HepG2 (cell line): ENCODE results near the gene MRPL58. TPM values are rescaled to one million over a fixed set of nuclear protein-coding genes. Genes with fewer than 3 reads are reported as not detected.

Source experiments
- ATAC-seq: fragments of 200-7000 bp; cut with Tn5 transposase; 3 replicates; pipeline ENCODE4 v1.9.1; 2020; ENCODE audit warnings: mild to moderate bottlenecking, moderate library complexity
- BruUV-seq: library from RNA; stranded (reverse); fragments of 400-500 nt; replicated peaks from 2 replicates; lab custom pipeline; 2021; lab: Mats Ljungman, UMichigan
- CTCF ChIA-PET: fragments of 300-600 bp; formaldehyde crosslinking; extraction: SDS; loops from one replicate; lab custom pipeline; 2021; ENCODE audit warnings: low total read pairs, inconsistent platforms, low intra/inter-chr PET ratio; lab: Yijun Ruan, JAX
- POLR2A ChIA-PET: fragments of 350-600 bp; sonication (Branson Sonifier 250); formaldehyde crosslinking; loops from one replicate; lab custom pipeline; 2020; ENCODE audit warnings: antibody characterized with exemption, inconsistent platforms; lab: Yijun Ruan, JAX
- DNase-seq: peaks from one replicate; pipeline ENCODE4 v3.0.0-alpha.2; 2015; ENCODE audit warnings: low spot score
- FAIRE-seq: peaks from 3 replicates; lab custom pipeline; 2011; peaks lifted over from hg19 to GRCh38; lab: Jason Lieb, UNC
- H2AFZ ChIP-seq: one replicate; pipeline ENCODE4 v1.6.1; 2011; ENCODE audit warnings: low read length, inconsistent platforms
- H3K27ac ChIP-seq: fragments of 300-600 bp; 3 replicates; pipeline ENCODE4 v1.8.0; 2011; ENCODE audit warnings: mixed run types, mild to moderate bottlenecking, mixed read lengths, low read length, inconsistent platforms; ENCODE audit not compliant: insufficient read depth; ENCODE audit errors: extremely low read length
- H3K27me3 ChIP-seq, 2 experiments: fragments of 200-600 bp in 1 of 2; 2 replicates in 1 of 2; 3 replicates in 1 of 2; pipeline versions ENCODE4 v1.6.0 to v1.8.0; 2011; ENCODE audit warnings: low read length in 2 of 2, mild to moderate bottlenecking in 2 of 2, moderate library complexity in 2 of 2, inconsistent platforms in 1 of 2; ENCODE audit not compliant: insufficient read depth in 2 of 2, control insufficient read depth in 1 of 2
- H3K36me3 ChIP-seq, 2 experiments: fragments of 200-600 bp in 1 of 2; replicated peaks in 1 of 2; 2 replicates in 1 of 2; 3 replicates in 1 of 2; pipeline versions ENCODE4 v1.5.1 to v1.8.0; 2011; ENCODE audit warnings: low read length in 2 of 2, inconsistent platforms in 1 of 2; ENCODE audit not compliant: insufficient read depth in 2 of 2, control insufficient read depth in 1 of 2
- H3K4me1 ChIP-seq: 2 replicates; pipeline ENCODE4 v1.5.1; 2012; ENCODE audit warnings: low read length, inconsistent platforms; ENCODE audit not compliant: insufficient read depth
- H3K4me2 ChIP-seq: 2 replicates; pipeline ENCODE4 v1.6.0; 2011; ENCODE audit warnings: low read depth, low read length, inconsistent platforms
- H3K4me3 ChIP-seq, 3 experiments: fragments of 200-600 bp in 1 of 3; sonication (generic), shearing (Covaris generic) in 1 of 3; replicated peaks in 1 of 3; 2 replicates each; pipeline ENCODE4 v1.5.1; 2011 to 2016; ENCODE audit warnings: low read length in 3 of 3, inconsistent platforms in 2 of 3, low read depth in 2 of 3, mild to moderate bottlenecking in 2 of 3, control low read depth in 1 of 3, mixed read lengths in 1 of 3; ENCODE audit not compliant: insufficient read depth in 1 of 3
- H3K79me2 ChIP-seq: one replicate; pipeline ENCODE4 v1.6.1; 2011; ENCODE audit warnings: low read length, inconsistent platforms; ENCODE audit not compliant: insufficient read depth
- H3K9ac ChIP-seq: 2 replicates; pipeline ENCODE4 v1.6.0; 2011; ENCODE audit warnings: mild to moderate bottlenecking, low read depth, low read length, inconsistent platforms; ENCODE audit not compliant: insufficient read depth
- H3K9me3 ChIP-seq: 2 replicates; pipeline ENCODE4 v1.5.1; 2012; ENCODE audit warnings: mild to moderate bottlenecking, low read length
- H4K20me1 ChIP-seq: 2 replicates; pipeline ENCODE4 v1.6.0; 2011; ENCODE audit warnings: inconsistent platforms, mild to moderate bottlenecking, low read length, moderate library complexity; ENCODE audit not compliant: insufficient read depth
- DNMT1 ChIP-seq: sonication (generic); formaldehyde crosslinking; IDR thresholded peaks from 2 replicates; pipeline ENCODE4 v1.5.1; 2020; ENCODE audit warnings: mild to moderate bottlenecking, missing genetic modification reagents
- GABPB1 ChIP-seq: IDR thresholded peaks from 2 replicates; pipeline ENCODE4 v1.6.1; 2016; ENCODE audit warnings: mild to moderate bottlenecking, missing genetic modification reagents, moderate library complexity, missing compliant biosample characterization
- IKZF5 ChIP-seq: IDR thresholded peaks from 2 replicates; pipeline ENCODE4 v1.6.1; 2018; ENCODE audit warnings: missing genetic modification reagents, mild to moderate bottlenecking, missing compliant biosample characterization
- NONO ChIP-seq, 2 experiments: fragments of 450-650 bp in 1 of 2; sonication (generic) in 1 of 2; formaldehyde crosslinking in 1 of 2; IDR thresholded peaks in 1 of 2; conservative IDR thresholded peaks in 1 of 2; 2 replicates each; pipeline versions ENCODE4 v1.6.1 to v1.8.0; 2017 to 2022; ENCODE audit warnings: mild to moderate bottlenecking in 1 of 2, missing genetic modification reagents in 1 of 2, moderate library complexity in 1 of 2
- NR1H2 ChIP-seq: sonication (generic); formaldehyde crosslinking; IDR thresholded peaks from 2 replicates; pipeline ENCODE4 v1.8.1; 2022; ENCODE audit warnings: low read depth, missing genetic modification reagents, borderline replicate concordance
- ZFP62 ChIP-seq: sonication (generic); formaldehyde crosslinking; IDR thresholded peaks from 2 replicates; pipeline ENCODE4 v1.4.0; 2020; ENCODE audit warnings: missing genetic modification reagents
- ZMAT3 ChIP-seq: sonication (generic); formaldehyde crosslinking; conservative IDR thresholded peaks from 2 replicates; pipeline ENCODE4 v1.7.0; 2021; ENCODE audit warnings: missing genetic modification reagents
- ZNF550 ChIP-seq: sonication (generic); formaldehyde crosslinking; IDR thresholded peaks from 2 replicates; pipeline ENCODE4 v1.4.0; 2020; ENCODE audit warnings: mild to moderate bottlenecking, missing genetic modification reagents, borderline replicate concordance
- ZNF619 ChIP-seq: sonication (generic); formaldehyde crosslinking; IDR thresholded peaks from 2 replicates; pipeline ENCODE4 v1.4.0; 2020; ENCODE audit warnings: mild to moderate bottlenecking, missing genetic modification reagents
- ZNF678 ChIP-seq: sonication (generic); formaldehyde crosslinking; IDR thresholded peaks from 2 replicates; pipeline ENCODE4 v1.4.0; 2020; ENCODE audit warnings: mild to moderate bottlenecking, missing genetic modification reagents
- WGBS: methylation state at CpG from one replicate; pipeline ENCODE4 v1.1.6; 2017; ENCODE audit warnings: low lambda C conversion rate; 5-methylcytosine and 5-hydroxymethylcytosine counted together
- in situ Hi-C: cut with HindIII; loops from 2 replicates; pipeline ENCODE4 v1.10.0; 2017; ENCODE audit warnings: low pct_unique_long_range_greater_than_20kb; ENCODE audit not compliant: extremely low pct_ligation_motif_present
- intact Hi-C: fragments of 100-400 bp; cut with micrococcal nuclease; formaldehyde crosslinking; loops from one replicate; pipeline ENCODE4 v1.10.0; 2022; ENCODE audit not compliant: unreplicated experiment
- polyA plus RNA-seq, 8 experiments: library from polyadenylated mRNA; depleted of rRNA in 3 of 8; stranded (reverse) in 7 of 8; unstranded in 1 of 8; fragments of >200 nt; fragmentation: Illumina TruSeq in 4 of 8; extraction: Trizol in 4 of 8; gene quantifications; 2 replicates each; pipeline versions ENCODE4 v1.2.1 to v1.2.3, GENCODE V29; 2011 to 2016; ENCODE audit warnings: low read depth in 4 of 8, missing spikeins in 1 of 8, mixed read lengths in 1 of 8; ENCODE audit not compliant: insufficient read depth in 1 of 8
- total RNA-seq, 5 experiments: library from RNA; depleted of rRNA; stranded (reverse); fragments of >200 nt; fragmentation: Illumina TruSeq; extraction: Trizol; gene quantifications; 2 replicates each; pipeline ENCODE4 v1.2.3, GENCODE V29; 2016; ENCODE audit warnings: low read depth in 1 of 5
- TF ChIP-seq, protein P1 (sequence below): sonication (generic); formaldehyde crosslinking; IDR thresholded peaks from 2 replicates; pipeline ENCODE4 v1.8.0; 2022; ENCODE audit warnings: missing genetic modification reagents, low read depth, mild to moderate bottlenecking, borderline replicate concordance
- TF ChIP-seq, protein P2 (sequence below): sonication (generic); formaldehyde crosslinking; IDR thresholded peaks from 2 replicates; pipeline ENCODE4 v1.9.0; 2021; ENCODE audit warnings: mild to moderate bottlenecking, missing genetic modification reagents
- TF ChIP-seq, protein P3 (sequence below): sonication (generic); formaldehyde crosslinking; IDR thresholded peaks from 2 replicates; pipeline ENCODE4 v1.9.0; 2022; ENCODE audit warnings: low read depth, missing genetic modification reagents

The MRPL58 gene
- total and polyA plus RNA-seq, 2 of the 13 experiments (the other 11 are each of a cell fraction or from before 2014, with no cell fraction given) = 44.9 to 68.9 TPM

DNA sequence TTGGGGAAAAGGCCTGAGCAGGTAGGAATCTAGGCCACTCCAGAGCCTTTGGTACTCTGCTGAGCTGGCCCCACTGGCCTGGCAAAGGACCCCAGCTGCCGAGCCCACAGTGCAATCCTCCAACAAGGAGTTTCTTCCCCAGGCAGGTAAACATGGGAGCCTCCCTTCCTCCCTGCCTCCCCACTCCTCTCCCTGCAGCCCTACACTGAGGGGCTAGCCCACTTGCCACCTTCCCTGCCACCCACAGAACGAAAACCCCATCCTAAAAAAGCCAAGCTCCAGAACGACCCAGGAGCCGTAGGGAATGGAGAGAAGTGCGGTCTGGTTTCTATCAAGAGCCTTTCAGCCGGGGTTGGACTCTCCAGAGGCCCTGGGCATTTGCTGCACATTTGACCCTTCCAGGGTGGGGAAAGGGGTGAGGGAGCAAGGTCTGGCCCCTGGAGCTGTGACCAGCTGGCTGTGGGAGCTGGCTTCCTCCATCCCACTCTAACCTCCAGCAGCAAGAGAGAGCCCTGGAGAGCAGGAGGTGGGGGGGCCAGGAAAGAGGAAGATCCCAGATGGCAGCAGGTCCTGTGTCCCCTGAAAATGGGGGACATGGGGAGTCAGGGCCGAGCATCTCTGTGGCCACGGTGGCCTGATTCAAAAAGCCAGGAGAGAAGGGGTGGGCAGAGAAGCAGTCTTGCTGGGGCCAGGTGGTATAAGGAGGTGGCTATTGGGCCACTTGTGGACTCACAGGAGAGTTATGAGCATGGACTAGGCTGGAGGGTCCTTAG, 41.2 kb upstream of the MRPL58 start:
- Histone ChIP-seq H4K20me1 (no peaks in the 10 kb centered on the region), H2AFZ (no peak overlapping the region), H3K4me3 (peak overlapping the region; percentile 67 to 83 (median 70)), H3K79me2 (no peaks in the 10 kb centered on the region), H3K27ac (no peak overlapping the region), H3K36me3 (no peaks in the 10 kb centered on the region), H3K27me3 (peaks cover 5 to 48% of the 10 kb centered on the region in 2 experiments; a peak in 4 of 5 replicates), H3K4me1 (peaks cover 54% of the 10 kb centered on the region), H3K4me2 (peak overlapping the region; percentile 87), H3K9me3 (no peaks in the 10 kb centered on the region), H3K9ac (peak overlapping the region; percentile 20)
- DNase-seq = no peak
- in situ Hi-C loops (no loop called here), intact Hi-C loops (no loop called here)
- POLR2A ChIA-PET = interaction anchor here (0.7 to 4.7 kb wide), 15 partner anchors 10 to 541 kb away, joined by 3 to 65 read pairs (median 8); partner anchors contain the start of genes ATP5PD, CDR2L, FDXR and KCTD2
- CTCF ChIA-PET = no interaction called here
- BruUV-seq = no TSS peak
- WGBS = 10% methylated on average over 8 of the region's 8 CpGs
- ATAC-seq = peak; percentile 39
- FAIRE-seq = no peak
- TF ChIP-seq, protein P1, sequence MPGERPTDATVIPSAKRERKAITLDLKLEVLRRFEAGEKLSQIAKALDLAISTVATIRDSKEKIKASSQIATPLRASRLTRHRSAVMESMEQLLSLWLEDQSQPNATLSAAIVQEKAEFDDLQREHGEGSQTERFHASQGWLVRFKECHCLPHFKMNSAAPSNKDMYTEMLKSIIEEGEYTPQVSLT (CRISPR knock-in tag) = no peak
- TF ChIP-seq ZMAT3 (CRISPR knock-in tag) (0 out of 2 replicates have a peak, but pooled peaks have one; percentile 4), IKZF5 (CRISPR knock-in tag) (peak; percentile 8; the same call in 1 of the 2 replicates), ZFP62 (CRISPR knock-in tag) (no peak), ZNF678 (CRISPR knock-in tag) (no peak), ZNF550 (CRISPR knock-in tag) (no peak), NR1H2 (CRISPR knock-in tag) (no peak), ZNF619 (0 out of 2 replicates have a peak, but pooled peaks have one; percentile 42), NONO (IDR thresholded peaks at IDR 0.05) (no peak), NONO (CRISPR knock-in tag; conservative IDR thresholded peaks at IDR 0.05) (no peak), GABPB1 (CRISPR knock-in tag) (no peak), DNMT1 (no peak)
- TF ChIP-seq, protein P2, sequence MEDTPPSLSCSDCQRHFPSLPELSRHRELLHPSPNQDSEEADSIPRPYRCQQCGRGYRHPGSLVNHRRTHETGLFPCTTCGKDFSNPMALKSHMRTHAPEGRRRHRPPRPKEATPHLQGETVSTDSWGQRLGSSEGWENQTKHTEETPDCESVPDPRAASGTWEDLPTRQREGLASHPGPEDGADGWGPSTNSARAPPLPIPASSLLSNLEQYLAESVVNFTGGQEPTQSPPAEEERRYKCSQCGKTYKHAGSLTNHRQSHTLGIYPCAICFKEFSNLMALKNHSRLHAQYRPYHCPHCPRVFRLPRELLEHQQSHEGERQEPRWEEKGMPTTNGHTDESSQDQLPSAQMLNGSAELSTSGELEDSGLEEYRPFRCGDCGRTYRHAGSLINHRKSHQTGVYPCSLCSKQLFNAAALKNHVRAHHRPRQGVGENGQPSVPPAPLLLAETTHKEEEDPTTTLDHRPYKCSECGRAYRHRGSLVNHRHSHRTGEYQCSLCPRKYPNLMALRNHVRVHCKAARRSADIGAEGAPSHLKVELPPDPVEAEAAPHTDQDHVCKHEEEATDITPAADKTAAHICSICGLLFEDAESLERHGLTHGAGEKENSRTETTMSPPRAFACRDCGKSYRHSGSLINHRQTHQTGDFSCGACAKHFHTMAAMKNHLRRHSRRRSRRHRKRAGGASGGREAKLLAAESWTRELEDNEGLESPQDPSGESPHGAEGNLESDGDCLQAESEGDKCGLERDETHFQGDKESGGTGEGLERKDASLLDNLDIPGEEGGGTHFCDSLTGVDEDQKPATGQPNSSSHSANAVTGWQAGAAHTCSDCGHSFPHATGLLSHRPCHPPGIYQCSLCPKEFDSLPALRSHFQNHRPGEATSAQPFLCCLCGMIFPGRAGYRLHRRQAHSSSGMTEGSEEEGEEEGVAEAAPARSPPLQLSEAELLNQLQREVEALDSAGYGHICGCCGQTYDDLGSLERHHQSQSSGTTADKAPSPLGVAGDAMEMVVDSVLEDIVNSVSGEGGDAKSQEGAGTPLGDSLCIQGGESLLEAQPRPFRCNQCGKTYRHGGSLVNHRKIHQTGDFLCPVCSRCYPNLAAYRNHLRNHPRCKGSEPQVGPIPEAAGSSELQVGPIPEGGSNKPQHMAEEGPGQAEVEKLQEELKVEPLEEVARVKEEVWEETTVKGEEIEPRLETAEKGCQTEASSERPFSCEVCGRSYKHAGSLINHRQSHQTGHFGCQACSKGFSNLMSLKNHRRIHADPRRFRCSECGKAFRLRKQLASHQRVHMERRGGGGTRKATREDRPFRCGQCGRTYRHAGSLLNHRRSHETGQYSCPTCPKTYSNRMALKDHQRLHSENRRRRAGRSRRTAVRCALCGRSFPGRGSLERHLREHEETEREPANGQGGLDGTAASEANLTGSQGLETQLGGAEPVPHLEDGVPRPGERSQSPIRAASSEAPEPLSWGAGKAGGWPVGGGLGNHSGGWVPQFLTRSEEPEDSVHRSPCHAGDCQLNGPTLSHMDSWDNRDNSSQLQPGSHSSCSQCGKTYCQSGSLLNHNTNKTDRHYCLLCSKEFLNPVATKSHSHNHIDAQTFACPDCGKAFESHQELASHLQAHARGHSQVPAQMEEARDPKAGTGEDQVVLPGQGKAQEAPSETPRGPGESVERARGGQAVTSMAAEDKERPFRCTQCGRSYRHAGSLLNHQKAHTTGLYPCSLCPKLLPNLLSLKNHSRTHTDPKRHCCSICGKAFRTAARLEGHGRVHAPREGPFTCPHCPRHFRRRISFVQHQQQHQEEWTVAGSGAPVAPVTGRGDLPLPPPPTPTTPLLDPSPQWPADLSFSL (CRISPR knock-in tag) = no peak
- TF ChIP-seq, protein P3, sequence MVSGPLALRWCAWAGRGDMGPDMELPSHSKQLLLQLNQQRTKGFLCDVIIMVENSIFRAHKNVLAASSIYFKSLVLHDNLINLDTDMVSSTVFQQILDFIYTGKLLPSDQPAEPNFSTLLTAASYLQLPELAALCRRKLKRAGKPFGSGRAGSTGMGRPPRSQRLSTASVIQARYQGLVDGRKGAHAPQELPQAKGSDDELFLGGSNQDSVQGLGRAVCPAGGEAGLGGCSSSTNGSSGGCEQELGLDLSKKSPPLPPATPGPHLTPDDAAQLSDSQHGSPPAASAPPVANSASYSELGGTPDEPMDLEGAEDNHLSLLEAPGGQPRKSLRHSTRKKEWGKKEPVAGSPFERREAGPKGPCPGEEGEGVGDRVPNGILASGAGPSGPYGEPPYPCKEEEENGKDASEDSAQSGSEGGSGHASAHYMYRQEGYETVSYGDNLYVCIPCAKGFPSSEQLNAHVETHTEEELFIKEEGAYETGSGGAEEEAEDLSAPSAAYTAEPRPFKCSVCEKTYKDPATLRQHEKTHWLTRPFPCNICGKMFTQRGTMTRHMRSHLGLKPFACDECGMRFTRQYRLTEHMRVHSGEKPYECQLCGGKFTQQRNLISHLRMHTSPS (CRISPR knock-in tag) = no peak
